Ascending aorta (tissue), 2 donors: ENCODE data around the gene PDE1C. TPM values are rescaled to one million over a fixed set of nuclear protein-coding genes. Genes with fewer than 3 reads are reported as not detected.
A peak's percentile ranks its signal among the peaks of the same experiment; 100 is the strongest.

Experiments used
- DNase-seq, 2 donors: peaks; one replicate each; pipeline ENCODE4 v3.0.0-alpha.2; 2019; ENCODE audit warnings: low spot score in 2 of 2
- H3K27ac ChIP-seq, 2 donors: fragments of 200-600 bp; sonication (generic); one replicate each; pipeline ENCODE4 v1.5.1; 2016 to 2017; ENCODE audit warnings: mild to moderate bottlenecking in 1 of 2
- H3K27me3 ChIP-seq: fragments of 200-600 bp; sonication (generic); one replicate; pipeline ENCODE4 v1.5.1; 2017
- H3K36me3 ChIP-seq, 2 donors: fragments of 200-600 bp; sonication (generic); one replicate each; pipeline ENCODE4 v1.5.1; 2016
- H3K4me1 ChIP-seq, 2 donors: fragments of 200-600 bp; sonication (generic); one replicate each; pipeline ENCODE4 v1.5.1; 2016 to 2017; ENCODE audit warnings: mild to moderate bottlenecking in 1 of 2
- H3K4me3 ChIP-seq, 2 donors: fragments of 200-600 bp; sonication (generic); one replicate each; pipeline ENCODE4 v1.5.1; 2016 to 2017; ENCODE audit warnings: mild to moderate bottlenecking in 1 of 2
- H3K9me3 ChIP-seq, 2 donors: fragments of 200-600 bp; sonication (generic); one replicate each; pipeline ENCODE4 v1.5.1; 2016
- intact Hi-C: fragments of 100-400 bp; cut with DNase I; formaldehyde crosslinking; loops from one replicate; pipeline ENCODE4 v1.15.1; 2023
- total RNA-seq: library from RNA; depleted of rRNA; stranded (reverse); fragments of >200 nt; gene quantifications from one replicate; pipeline ENCODE4 v1.1.0, GENCODE V29; 2016
- TF ChIP-seq, protein P1 (sequence below), 3 experiments: fragments of 200-600 bp in 2 of 3; fragments of 450-650 bp in 1 of 3; sonication (generic) in 2 of 3; IDR thresholded peaks; one replicate each; pipeline ENCODE4 v1.5.1; 2016 to 2019; ENCODE audit warnings: antibody characterized with exemption in 3 of 3, mild to moderate bottlenecking in 1 of 3, moderate library complexity in 1 of 3

The PDE1C gene
- total RNA-seq, 1 donor from 2014 or later = 1.4 TPM

DNA sequence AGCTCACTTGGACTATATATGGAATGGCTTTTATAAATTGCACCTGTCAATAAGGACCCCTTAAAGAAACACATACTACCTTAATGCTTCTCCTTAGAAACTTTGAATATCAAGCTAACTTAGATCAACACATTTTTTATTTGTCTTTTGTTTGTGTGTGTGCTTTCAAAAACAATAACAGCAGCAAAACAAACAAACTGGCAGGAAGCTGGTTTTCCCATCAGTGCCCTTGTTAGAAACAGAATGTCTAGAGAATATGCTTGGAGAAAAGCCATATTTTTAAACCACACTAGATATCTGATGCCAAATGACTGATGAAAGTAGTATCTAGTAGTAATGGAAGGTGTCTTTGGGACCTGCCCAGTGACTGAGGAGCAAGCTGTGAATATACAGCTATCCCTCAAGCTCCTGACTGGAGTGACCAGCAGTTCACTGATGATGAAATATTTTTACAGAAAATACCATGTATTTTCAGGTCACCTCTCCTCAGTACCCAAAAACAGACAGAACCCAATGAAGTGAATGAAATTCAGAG is 1.0 kb downstream of the PDE1C start:
- H3K9me3 ChIP-seq = no peaks in the 10 kb centered on the region
- no peak for DNase-seq
- no peaks in the 10 kb centered on the region for H3K27me3 ChIP-seq
- H3K27ac ChIP-seq = no peak overlapping the region
- intact Hi-C loops = no loop called here
- TF ChIP-seq, protein P1, sequence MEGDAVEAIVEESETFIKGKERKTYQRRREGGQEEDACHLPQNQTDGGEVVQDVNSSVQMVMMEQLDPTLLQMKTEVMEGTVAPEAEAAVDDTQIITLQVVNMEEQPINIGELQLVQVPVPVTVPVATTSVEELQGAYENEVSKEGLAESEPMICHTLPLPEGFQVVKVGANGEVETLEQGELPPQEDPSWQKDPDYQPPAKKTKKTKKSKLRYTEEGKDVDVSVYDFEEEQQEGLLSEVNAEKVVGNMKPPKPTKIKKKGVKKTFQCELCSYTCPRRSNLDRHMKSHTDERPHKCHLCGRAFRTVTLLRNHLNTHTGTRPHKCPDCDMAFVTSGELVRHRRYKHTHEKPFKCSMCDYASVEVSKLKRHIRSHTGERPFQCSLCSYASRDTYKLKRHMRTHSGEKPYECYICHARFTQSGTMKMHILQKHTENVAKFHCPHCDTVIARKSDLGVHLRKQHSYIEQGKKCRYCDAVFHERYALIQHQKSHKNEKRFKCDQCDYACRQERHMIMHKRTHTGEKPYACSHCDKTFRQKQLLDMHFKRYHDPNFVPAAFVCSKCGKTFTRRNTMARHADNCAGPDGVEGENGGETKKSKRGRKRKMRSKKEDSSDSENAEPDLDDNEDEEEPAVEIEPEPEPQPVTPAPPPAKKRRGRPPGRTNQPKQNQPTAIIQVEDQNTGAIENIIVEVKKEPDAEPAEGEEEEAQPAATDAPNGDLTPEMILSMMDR (IDR thresholded peaks at IDR 0.05) = no peak
- no peaks in the 10 kb centered on the region for H3K4me1 ChIP-seq
- no peaks in the 10 kb centered on the region for H3K36me3 ChIP-seq
- no peak overlapping the region for H3K4me3 ChIP-seq

DNA sequence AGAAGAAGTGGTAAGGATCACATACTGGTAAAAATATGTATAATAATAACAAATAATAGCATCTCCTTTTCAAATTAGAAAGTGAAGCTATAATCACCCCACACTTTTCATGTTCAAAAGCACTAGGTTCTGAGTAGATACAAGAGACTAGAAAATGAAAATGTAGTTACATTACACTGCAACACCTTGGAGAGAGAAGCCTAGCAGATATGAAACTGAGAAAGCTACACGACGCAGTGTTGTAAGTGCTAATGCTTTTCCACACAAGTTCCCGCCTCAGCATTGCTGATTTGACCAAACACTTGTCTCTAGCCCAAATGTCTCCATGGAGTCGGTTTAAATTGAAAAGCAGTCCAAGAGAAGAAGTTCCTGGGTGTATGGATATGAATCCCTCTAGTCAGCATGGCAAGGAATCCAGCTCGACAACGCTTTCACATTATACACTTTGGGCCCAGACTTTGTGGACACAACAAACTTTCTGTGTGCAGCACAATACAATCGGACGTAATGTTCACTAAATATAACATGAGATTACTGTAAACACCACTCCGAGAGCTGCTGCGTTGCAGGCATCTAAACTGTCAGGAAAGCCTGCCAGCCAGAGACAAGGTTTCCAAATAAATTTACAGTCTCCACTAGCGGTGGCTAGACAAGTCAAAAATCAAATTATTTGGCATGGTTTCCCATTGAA is 1.7 kb downstream of the PDE1C start:
- TF ChIP-seq, protein P1 (IDR thresholded peaks at IDR 0.05) = no peak
- no peaks in the 10 kb centered on the region for H3K4me1 ChIP-seq
- intact Hi-C loops = no loop called here
- no peaks in the 10 kb centered on the region for H3K27me3 ChIP-seq
- no peaks in the 10 kb centered on the region for H3K36me3 ChIP-seq
- no peak for DNase-seq
- H3K9me3 ChIP-seq = no peaks in the 10 kb centered on the region
- no peak overlapping the region for H3K4me3 ChIP-seq
- H3K27ac ChIP-seq = no peak overlapping the region

DNA sequence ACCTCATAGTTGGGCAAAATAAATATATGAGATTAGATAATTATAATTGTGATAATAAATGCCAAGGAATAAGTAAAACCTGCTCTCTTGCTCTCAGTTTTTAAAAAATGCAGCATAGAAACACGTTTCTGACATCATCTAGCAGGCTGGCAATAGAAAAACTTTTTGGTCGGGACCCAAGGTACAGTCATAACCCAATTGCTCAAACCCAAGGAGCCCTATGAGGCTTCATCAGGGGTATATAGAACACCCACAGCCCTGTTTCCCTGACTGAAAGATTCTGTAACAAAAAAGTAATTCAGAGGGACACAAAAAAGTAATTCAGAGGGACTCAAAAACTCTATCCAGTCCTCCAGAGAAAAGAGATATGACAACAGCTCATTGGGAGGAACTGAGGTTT is 3.8 kb downstream of the PDE1C start:
- Histone ChIP-seq H3K4me1 (no peaks in the 10 kb centered on the region), H3K27me3 (no peaks in the 10 kb centered on the region), H3K9me3 (no peaks in the 10 kb centered on the region), H3K4me3 (no peak overlapping the region), H3K27ac (no peak overlapping the region), H3K36me3 (no peaks in the 10 kb centered on the region)
- TF ChIP-seq, protein P1 (IDR thresholded peaks at IDR 0.05) = no peak
- DNase-seq = no peak
- intact Hi-C loops = no loop called here

DNA sequence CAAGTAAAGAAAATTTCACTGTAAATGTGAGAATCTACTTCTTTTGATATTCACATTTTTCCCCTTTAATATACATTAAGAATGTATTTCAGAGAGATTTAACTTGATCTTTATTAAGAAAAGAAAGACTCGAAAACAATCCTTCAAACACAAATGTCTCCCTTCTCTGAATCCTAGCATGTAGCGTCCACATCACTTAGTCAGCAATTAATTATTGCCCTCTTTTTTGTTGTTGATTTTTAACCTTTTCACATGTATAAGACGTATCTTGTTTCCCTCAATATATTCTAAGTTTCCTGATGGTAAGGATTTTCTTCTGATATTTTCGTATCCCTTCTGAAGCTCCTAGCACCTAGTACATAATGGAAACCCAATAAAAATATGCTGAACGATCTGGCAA is 6.6 kb downstream of the PDE1C start:
- H3K4me3 ChIP-seq = no peak overlapping the region
- no peaks in the 10 kb centered on the region for H3K4me1 ChIP-seq
- no peak overlapping the region for H3K27ac ChIP-seq
- no peaks in the 10 kb centered on the region for H3K27me3 ChIP-seq
- TF ChIP-seq, protein P1 (IDR thresholded peaks at IDR 0.05) = no peak
- no peaks in the 10 kb centered on the region for H3K36me3 ChIP-seq
- no peak for DNase-seq
- H3K9me3 ChIP-seq = no peaks in the 10 kb centered on the region
- intact Hi-C loops = no loop called here

DNA sequence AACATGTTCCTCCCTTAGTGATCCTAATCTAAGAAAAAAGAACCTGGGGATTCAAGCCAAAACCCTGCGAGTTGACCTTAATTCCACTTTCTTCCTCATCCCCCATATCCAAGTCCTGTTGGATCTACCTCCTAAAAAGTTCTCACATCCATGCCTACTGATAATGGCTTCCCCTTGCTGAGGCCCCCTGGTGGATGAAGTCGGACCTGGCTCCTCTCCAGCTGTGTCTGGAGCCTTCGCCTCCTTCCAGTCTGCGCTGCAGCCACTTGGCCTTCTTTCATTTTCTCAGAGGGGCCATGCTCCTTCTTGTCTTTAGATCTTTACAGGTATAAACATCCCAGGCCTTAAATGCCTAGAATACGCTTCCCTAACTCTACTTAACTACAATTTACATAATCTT is 8.1 kb downstream of the PDE1C start:
- H3K27me3 ChIP-seq = no peaks in the 10 kb centered on the region
- H3K27ac ChIP-seq = no peak overlapping the region
- intact Hi-C loops = no loop called here
- TF ChIP-seq, protein P1 (IDR thresholded peaks at IDR 0.05) = peak in 1 of 3 experiments; percentile 21
- no peaks in the 10 kb centered on the region for H3K9me3 ChIP-seq
- DNase-seq = no peak
- H3K4me3 ChIP-seq = no peak overlapping the region
- no peaks in the 10 kb centered on the region for H3K4me1 ChIP-seq
- H3K36me3 ChIP-seq = no peaks in the 10 kb centered on the region
